ENCODE data around the gene MAP3K9.

- TF ChIP-seq CTCF (IDR thresholded peaks at IDR 0.05; ENCODE audit: insufficient read depth, low read length, poor library complexity, severe bottlenecking) (no peak), EZH2phosphoT487 (conservative IDR thresholded peaks at IDR 0.05; ENCODE audit: low read length) (no peak)
Observed at GRCh38 chr14:70807898-70808415, 1.4 kb downstream of the MAP3K9 start.
